Measurements from ENCODE around the gene TSPAN15. TPM values are rescaled to one million over a fixed set of nuclear protein-coding genes. Genes with fewer than 3 reads are reported as not detected.
A peak's percentile ranks its signal among the peaks of the same experiment; 100 is the strongest.

Gene TSPAN15
- total RNA-seq, 1 donor from 2014 or later: 49.8 TPM

DNA sequence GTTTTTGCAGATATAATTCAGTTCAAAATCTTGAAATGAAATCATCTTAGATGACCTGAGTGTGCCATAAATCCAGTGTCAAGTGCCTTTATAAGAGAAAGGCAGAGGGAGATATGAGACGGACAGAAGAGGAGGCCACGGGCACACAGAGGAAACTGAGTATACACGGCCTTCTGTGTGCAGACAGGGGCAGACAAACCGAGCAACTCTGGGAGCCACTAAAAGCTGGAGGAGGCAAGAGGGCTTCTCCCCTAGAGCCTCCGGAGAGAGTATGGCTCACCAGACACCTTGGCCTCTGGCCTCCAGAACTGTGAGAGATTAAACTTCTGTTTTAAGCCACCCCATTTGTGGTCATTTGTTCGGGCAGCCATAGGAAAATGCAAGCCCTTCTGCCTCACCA lies 12.6 kb downstream of the TSPAN15 start:
- H3K36me3 Mint-ChIP-seq (ENCODE audit: unreplicated experiment): no peaks in the 10 kb centered on the region

GRCh38 chr10:69464401-69464800 lies 13.1 kb downstream of the TSPAN15 start:
- peaks cover 17% of the 10 kb centered on the region for H3K27me3 Mint-ChIP-seq (ENCODE audit: unreplicated experiment)
- peaks cover 11% of the 10 kb centered on the region for H3K9me3 Mint-ChIP-seq (ENCODE audit: unreplicated experiment)
- no peak overlapping the region for H3K4me3 Mint-ChIP-seq (ENCODE audit: unreplicated experiment)
- DNase-seq: no peak
- H3K36me3 Mint-ChIP-seq (ENCODE audit: unreplicated experiment): no peaks in the 10 kb centered on the region
- peak overlapping the region; percentile 81 for H3K27ac Mint-ChIP-seq (ENCODE audit: unreplicated experiment)
- H3K4me1 Mint-ChIP-seq (ENCODE audit: low read depth, unreplicated experiment): peaks cover 53% of the 10 kb centered on the region
- TF ChIP-seq, protein P1, sequence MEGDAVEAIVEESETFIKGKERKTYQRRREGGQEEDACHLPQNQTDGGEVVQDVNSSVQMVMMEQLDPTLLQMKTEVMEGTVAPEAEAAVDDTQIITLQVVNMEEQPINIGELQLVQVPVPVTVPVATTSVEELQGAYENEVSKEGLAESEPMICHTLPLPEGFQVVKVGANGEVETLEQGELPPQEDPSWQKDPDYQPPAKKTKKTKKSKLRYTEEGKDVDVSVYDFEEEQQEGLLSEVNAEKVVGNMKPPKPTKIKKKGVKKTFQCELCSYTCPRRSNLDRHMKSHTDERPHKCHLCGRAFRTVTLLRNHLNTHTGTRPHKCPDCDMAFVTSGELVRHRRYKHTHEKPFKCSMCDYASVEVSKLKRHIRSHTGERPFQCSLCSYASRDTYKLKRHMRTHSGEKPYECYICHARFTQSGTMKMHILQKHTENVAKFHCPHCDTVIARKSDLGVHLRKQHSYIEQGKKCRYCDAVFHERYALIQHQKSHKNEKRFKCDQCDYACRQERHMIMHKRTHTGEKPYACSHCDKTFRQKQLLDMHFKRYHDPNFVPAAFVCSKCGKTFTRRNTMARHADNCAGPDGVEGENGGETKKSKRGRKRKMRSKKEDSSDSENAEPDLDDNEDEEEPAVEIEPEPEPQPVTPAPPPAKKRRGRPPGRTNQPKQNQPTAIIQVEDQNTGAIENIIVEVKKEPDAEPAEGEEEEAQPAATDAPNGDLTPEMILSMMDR (IDR thresholded peaks at IDR 0.05; ENCODE audit: partially characterized antibody, unreplicated experiment): no peak

More for the DNA sequence above, 12.6 kb downstream of the TSPAN15 start:
- TF ChIP-seq, protein P1 (IDR thresholded peaks at IDR 0.05; ENCODE audit: partially characterized antibody, unreplicated experiment): no peak
- Mint-ChIP-seq H3K4me3 (ENCODE audit: unreplicated experiment) (no peak overlapping the region), H3K4me1 (ENCODE audit: low read depth, unreplicated experiment) (peaks cover 58% of the 10 kb centered on the region), H3K27me3 (ENCODE audit: unreplicated experiment) (peaks cover 17% of the 10 kb centered on the region), H3K9me3 (ENCODE audit: unreplicated experiment) (peaks cover 13% of the 10 kb centered on the region), H3K27ac (ENCODE audit: unreplicated experiment) (peak overlapping the region; percentile 81)
- no peak for DNase-seq

- peak; percentile 38 for DNase-seq
- Mint-ChIP-seq H3K27me3 (ENCODE audit: unreplicated experiment) (peaks cover 17% of the 10 kb centered on the region), H3K4me3 (ENCODE audit: unreplicated experiment) (no peak overlapping the region), H3K9me3 (ENCODE audit: unreplicated experiment) (peaks cover 11% of the 10 kb centered on the region), H3K4me1 (ENCODE audit: low read depth, unreplicated experiment) (peaks cover 49% of the 10 kb centered on the region), H3K36me3 (ENCODE audit: unreplicated experiment) (no peaks in the 10 kb centered on the region), H3K27ac (ENCODE audit: unreplicated experiment) (peak overlapping the region; percentile 81)
- TF ChIP-seq, protein P1 (IDR thresholded peaks at IDR 0.05; ENCODE audit: partially characterized antibody, unreplicated experiment): no peak
Observed at GRCh38 chr10:69464801-69465401, 13.6 kb downstream of the TSPAN15 start.

GRCh38 chr10:69465457-69466157 lies 14.3 kb downstream of the TSPAN15 start:
- Mint-ChIP-seq H3K27ac (ENCODE audit: unreplicated experiment) (peak overlapping the region; percentile 81), H3K36me3 (ENCODE audit: unreplicated experiment) (no peaks in the 10 kb centered on the region), H3K9me3 (ENCODE audit: unreplicated experiment) (peaks cover 9% of the 10 kb centered on the region), H3K4me3 (ENCODE audit: unreplicated experiment) (no peak overlapping the region), H3K4me1 (ENCODE audit: low read depth, unreplicated experiment) (peaks cover 47% of the 10 kb centered on the region), H3K27me3 (ENCODE audit: unreplicated experiment) (peaks cover 21% of the 10 kb centered on the region)
- TF ChIP-seq, protein P1 (IDR thresholded peaks at IDR 0.05; ENCODE audit: partially characterized antibody, unreplicated experiment): no peak
- DNase-seq: no peak

- no peak for DNase-seq
- Mint-ChIP-seq H3K9me3 (ENCODE audit: unreplicated experiment) (peaks cover 10% of the 10 kb centered on the region), H3K27me3 (ENCODE audit: unreplicated experiment) (peaks cover 18% of the 10 kb centered on the region), H3K4me1 (ENCODE audit: low read depth, unreplicated experiment) (peaks cover 47% of the 10 kb centered on the region), H3K36me3 (ENCODE audit: unreplicated experiment) (no peaks in the 10 kb centered on the region), H3K4me3 (ENCODE audit: unreplicated experiment) (no peak overlapping the region), H3K27ac (ENCODE audit: unreplicated experiment) (peak overlapping the region; percentile 22)
- TF ChIP-seq, protein P1 (IDR thresholded peaks at IDR 0.05; ENCODE audit: partially characterized antibody, unreplicated experiment): no peak
Observed at GRCh38 chr10:69466158-69466490, 14.9 kb downstream of the TSPAN15 start.
